Measurements from ENCODE around the gene IQSEC3. TPM values are rescaled to one million over a fixed set of nuclear protein-coding genes. Genes with fewer than 3 reads are reported as not detected.

IQSEC3 gene
- total and polyA plus RNA-seq, 2 experiments from 2014 or later, result 0.70 to 2.7 TPM

DNA sequence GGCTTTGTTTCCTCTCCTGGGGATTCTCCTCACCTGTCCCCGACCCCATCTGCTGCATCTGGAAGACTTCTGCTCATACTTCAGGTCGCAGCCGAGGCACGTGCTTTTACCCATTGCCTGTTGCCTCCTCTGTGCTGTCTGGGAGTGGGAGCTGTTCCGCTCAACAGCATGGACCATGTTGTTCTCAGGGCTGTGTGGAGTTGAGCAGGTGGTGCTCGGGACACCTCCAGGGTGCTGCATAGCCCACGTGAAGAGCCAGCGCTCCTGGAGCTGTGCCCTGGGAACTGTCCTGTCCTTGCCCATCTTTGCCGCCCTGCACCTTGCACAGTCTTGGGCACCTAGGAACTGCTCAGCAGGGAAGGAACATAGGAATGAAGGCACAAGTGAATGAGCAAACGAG is 62.4 kb downstream of the IQSEC3 start:
- no peaks in the 10 kb centered on the region for H3K9me3 ChIP-seq (ENCODE audit: low read depth)
- WGBS (ENCODE audit: low lambda C conversion rate, missing lambda C conversion rate), result 90% methylated on average over 10 of the region's 10 CpGs
- DNase-seq (ENCODE audit: low spot score), result no peak
- no peaks in the 10 kb centered on the region for H3K9me2 ChIP-seq (replicated peaks; ENCODE audit: insufficient read depth)
- no peak overlapping the region for H3K4me3 ChIP-seq
- H3K79me2 ChIP-seq, result no peaks in the 10 kb centered on the region
- H3K4me2 ChIP-seq, result no peak overlapping the region
- H3K27me3 ChIP-seq, result no peaks in the 10 kb centered on the region
- H2AFZ ChIP-seq, result no peak overlapping the region
- H3K27ac ChIP-seq, result no peak overlapping the region
- no peaks in the 10 kb centered on the region for H3K36me3 ChIP-seq (replicated peaks; ENCODE audit: insufficient read depth, low read depth)
- no peaks in the 10 kb centered on the region for H3K4me1 ChIP-seq (ENCODE audit: insufficient read depth)
- TF ChIP-seq EZH2 (IDR thresholded peaks at IDR 0.05; ENCODE audit: borderline replicate concordance), result no peak
- TF ChIP-seq EZH2phosphoT487 (IDR thresholded peaks at IDR 0.05; ENCODE audit: low read depth, severe bottlenecking, unreplicated experiment), result no peak
- TF ChIP-seq, protein P1, sequence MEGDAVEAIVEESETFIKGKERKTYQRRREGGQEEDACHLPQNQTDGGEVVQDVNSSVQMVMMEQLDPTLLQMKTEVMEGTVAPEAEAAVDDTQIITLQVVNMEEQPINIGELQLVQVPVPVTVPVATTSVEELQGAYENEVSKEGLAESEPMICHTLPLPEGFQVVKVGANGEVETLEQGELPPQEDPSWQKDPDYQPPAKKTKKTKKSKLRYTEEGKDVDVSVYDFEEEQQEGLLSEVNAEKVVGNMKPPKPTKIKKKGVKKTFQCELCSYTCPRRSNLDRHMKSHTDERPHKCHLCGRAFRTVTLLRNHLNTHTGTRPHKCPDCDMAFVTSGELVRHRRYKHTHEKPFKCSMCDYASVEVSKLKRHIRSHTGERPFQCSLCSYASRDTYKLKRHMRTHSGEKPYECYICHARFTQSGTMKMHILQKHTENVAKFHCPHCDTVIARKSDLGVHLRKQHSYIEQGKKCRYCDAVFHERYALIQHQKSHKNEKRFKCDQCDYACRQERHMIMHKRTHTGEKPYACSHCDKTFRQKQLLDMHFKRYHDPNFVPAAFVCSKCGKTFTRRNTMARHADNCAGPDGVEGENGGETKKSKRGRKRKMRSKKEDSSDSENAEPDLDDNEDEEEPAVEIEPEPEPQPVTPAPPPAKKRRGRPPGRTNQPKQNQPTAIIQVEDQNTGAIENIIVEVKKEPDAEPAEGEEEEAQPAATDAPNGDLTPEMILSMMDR (IDR thresholded peaks at IDR 0.05; ENCODE audit: poor library complexity), result no peak
- H4K20me1 ChIP-seq (ENCODE audit: insufficient read depth, poor library complexity, severe bottlenecking), result no peaks in the 10 kb centered on the region

DNA sequence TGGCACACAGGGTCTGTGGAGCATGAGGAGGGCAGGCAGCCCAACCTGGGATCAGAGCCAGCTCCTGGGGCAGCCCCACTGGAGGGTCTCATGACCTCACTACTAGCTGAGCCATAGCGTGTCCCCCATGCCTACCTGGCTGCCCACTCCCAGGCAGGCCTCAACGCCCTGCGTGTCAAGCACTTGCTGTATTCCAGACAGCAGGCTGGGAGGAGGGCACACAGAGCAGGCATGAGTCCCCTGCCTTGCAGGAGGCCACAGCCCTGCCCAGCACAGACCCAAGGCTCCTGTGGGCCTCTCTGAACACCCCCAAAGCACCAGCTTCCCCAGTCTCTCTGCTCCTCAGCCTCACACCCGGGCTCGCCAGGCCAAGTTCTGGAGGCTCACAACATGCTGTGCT is 64.0 kb downstream of the IQSEC3 start:
- H3K9me3 ChIP-seq (ENCODE audit: low read depth), result no peaks in the 10 kb centered on the region
- WGBS (ENCODE audit: low lambda C conversion rate, missing lambda C conversion rate), result 100% methylated on average over 3 of the region's 5 CpGs
- no peak overlapping the region for H3K4me2 ChIP-seq
- H3K36me3 ChIP-seq (replicated peaks; ENCODE audit: insufficient read depth, low read depth), result no peaks in the 10 kb centered on the region
- H4K20me1 ChIP-seq (ENCODE audit: insufficient read depth, poor library complexity, severe bottlenecking), result no peaks in the 10 kb centered on the region
- DNase-seq (ENCODE audit: low spot score), result no peak
- H3K4me3 ChIP-seq, result no peak overlapping the region
- TF ChIP-seq EZH2phosphoT487 (IDR thresholded peaks at IDR 0.05; ENCODE audit: low read depth, severe bottlenecking, unreplicated experiment) (no peak), EZH2 (IDR thresholded peaks at IDR 0.05; ENCODE audit: borderline replicate concordance) (no peak)
- TF ChIP-seq, protein P1 (IDR thresholded peaks at IDR 0.05; ENCODE audit: poor library complexity), result no peak
- no peaks in the 10 kb centered on the region for H3K9me2 ChIP-seq (replicated peaks; ENCODE audit: insufficient read depth)
- no peaks in the 10 kb centered on the region for H3K27me3 ChIP-seq
- H3K27ac ChIP-seq, result no peak overlapping the region
- H2AFZ ChIP-seq, result no peak overlapping the region
- peaks cover 5% of the 10 kb centered on the region for H3K4me1 ChIP-seq (ENCODE audit: insufficient read depth)
- H3K79me2 ChIP-seq, result no peaks in the 10 kb centered on the region

DNA sequence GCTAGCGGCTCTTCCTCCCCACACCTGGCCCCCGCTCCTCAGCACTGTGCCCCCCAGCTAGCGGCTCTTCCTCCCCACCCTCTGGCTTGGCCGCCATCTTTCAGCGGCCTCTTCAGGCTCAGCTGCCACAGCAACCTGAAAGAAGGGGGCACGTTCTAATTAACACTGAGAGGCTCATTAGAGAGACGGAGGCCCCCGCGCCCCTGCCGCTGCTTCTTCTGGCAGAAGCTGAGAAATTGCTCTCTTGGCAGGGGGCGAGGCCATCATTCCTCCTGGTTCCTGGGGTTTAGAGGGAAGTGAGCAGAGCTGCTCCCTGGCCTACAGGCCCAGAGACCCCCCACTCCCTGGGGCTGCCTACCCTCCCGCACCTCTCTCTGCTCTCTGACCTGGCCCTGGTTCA is 64.4 kb downstream of the IQSEC3 start:
- Histone ChIP-seq H3K9me2 (replicated peaks; ENCODE audit: insufficient read depth) (no peaks in the 10 kb centered on the region), H3K27ac (no peak overlapping the region), H3K36me3 (replicated peaks; ENCODE audit: insufficient read depth, low read depth) (no peaks in the 10 kb centered on the region), H3K9me3 (ENCODE audit: low read depth) (no peaks in the 10 kb centered on the region), H3K27me3 (no peaks in the 10 kb centered on the region), H3K79me2 (no peaks in the 10 kb centered on the region), H3K4me1 (ENCODE audit: insufficient read depth) (peaks cover 5% of the 10 kb centered on the region), H3K4me3 (no peak overlapping the region), H2AFZ (no peak overlapping the region), H3K4me2 (no peak overlapping the region), H4K20me1 (ENCODE audit: insufficient read depth, poor library complexity, severe bottlenecking) (no peaks in the 10 kb centered on the region)
- WGBS (ENCODE audit: low lambda C conversion rate, missing lambda C conversion rate), result 93% methylated on average over 10 of the region's 12 CpGs
- no peak for DNase-seq (ENCODE audit: low spot score)
- no peak for TF ChIP-seq EZH2 (IDR thresholded peaks at IDR 0.05; ENCODE audit: borderline replicate concordance)
- no peak for TF ChIP-seq EZH2phosphoT487 (IDR thresholded peaks at IDR 0.05; ENCODE audit: low read depth, severe bottlenecking, unreplicated experiment)
- TF ChIP-seq, protein P1 (IDR thresholded peaks at IDR 0.05; ENCODE audit: poor library complexity), result no peak
